ENCODE data around the gene RIPK4.
"Not testable (repeated sequence)": the region's sequence is repeated elsewhere in the genome, so short reads cannot be mapped to it uniquely, and the experiment has no call there.

The RIPK4 gene

DNA sequence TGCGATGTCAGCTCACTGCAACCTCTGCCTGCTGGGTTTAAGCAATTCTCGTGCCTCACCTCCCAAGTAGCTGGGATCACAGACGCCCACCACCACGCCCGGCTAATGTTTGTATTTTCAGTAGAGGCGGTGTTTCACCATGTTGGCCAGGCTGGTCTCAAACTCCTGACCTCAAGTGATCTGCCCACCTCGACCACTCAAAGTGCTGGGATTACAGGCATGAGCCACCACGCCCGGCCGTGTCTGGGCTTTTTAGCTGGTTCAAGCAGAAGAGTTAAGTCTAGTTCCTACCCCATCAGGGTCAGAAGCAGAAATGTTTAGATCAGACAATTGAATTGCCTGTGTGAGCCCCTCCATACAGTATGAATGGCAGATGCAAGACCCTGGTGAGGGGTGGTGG lies 27.7 kb upstream of the RIPK4 start:
- DNase-seq, result no peak

DNA sequence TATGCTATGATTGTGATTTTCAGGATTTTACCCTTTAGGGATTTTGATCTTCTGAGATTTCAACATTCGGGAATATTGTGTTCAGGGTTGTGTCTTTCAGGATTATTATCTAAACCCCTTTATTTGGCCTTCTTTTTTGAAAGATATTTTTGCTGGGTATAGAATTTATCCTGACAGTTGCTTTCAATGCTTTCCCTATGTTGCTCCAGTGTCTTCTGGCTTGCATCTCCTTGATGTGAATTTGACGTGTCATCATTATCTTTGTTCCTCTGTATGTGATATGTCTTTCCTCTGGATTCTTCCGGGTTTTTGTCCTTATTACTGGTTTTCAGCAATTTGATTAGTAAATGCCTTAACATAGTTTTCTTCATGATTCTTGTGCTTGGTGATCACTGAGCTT lies 25.9 kb upstream of the RIPK4 start:
- DNase-seq, result no peak

DNA sequence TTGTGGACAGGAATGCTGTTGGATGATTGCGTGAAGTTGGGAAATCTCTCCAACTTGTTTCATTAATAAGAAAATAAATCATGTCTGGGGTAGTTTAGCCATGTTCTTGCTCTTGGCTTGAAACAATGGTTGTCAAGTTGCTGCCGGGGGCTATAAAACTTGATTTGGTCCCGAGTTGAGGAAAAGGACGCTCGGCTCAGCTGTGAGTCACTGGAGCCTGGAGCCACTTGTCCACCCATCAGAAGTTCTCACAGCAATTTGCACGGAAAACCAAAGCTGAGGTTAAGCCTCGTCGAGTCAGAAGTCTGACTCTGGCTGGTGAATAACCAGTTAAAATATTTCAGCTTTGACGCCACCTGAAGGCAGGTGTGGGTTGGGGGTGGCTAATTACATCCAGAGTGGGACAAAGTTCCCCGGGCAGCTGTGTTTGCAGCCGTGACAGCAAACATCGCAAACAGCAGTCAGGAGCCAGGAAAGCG lies 19.7 kb upstream of the RIPK4 start:
- no peak for DNase-seq

DNA sequence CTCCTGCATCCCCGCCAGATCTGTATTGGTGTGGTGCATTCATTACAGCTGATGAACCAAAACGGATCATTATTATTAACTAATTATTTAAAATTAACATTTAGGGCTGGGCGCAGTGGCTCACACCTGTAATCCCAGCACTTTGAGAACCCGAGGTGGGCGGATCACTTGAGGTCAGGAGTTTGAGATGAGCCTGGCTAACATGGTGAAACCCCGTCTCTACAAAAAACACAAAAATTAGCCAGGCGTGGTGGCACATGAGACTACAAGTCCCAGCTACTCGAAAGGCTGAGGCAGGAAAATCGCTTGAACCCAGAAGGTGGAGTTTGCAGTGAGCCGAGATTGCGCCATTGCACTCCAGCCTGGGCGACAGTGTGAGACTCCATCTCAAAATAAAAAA lies 18.4 kb upstream of the RIPK4 start:
- DNase-seq, result not testable (repeated sequence)

DNA sequence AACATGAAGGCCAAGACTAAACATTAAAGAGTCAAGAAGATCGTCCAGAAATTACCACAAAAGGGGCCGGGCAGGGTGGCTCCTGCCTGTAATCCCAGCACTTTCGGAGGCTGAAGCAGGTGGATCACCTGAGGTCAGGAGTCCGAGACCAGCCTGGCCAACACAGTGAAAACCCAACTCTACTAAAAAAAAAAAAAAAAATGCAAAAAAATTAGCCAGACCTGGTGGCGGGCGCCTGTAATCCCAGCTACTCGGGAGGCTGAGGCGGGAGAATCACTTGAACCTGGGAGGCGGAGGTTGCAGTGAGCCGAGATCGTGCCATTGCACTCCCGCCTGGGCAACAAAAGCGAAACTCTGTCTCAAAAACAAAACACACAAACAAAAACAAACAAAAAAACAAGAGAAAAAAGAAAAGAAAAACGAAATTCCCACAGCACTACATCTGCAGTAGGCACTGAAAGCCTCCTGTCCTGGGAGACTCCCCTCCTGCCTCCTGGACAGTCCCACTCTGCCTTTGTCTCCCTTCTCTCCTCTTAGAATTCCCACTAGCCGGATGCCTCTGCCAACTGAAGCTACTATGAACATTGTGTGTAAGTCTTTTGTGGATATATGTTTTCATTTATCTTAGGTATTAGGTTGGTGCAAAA lies 17.7 kb upstream of the RIPK4 start:
- no peak for DNase-seq

DNA sequence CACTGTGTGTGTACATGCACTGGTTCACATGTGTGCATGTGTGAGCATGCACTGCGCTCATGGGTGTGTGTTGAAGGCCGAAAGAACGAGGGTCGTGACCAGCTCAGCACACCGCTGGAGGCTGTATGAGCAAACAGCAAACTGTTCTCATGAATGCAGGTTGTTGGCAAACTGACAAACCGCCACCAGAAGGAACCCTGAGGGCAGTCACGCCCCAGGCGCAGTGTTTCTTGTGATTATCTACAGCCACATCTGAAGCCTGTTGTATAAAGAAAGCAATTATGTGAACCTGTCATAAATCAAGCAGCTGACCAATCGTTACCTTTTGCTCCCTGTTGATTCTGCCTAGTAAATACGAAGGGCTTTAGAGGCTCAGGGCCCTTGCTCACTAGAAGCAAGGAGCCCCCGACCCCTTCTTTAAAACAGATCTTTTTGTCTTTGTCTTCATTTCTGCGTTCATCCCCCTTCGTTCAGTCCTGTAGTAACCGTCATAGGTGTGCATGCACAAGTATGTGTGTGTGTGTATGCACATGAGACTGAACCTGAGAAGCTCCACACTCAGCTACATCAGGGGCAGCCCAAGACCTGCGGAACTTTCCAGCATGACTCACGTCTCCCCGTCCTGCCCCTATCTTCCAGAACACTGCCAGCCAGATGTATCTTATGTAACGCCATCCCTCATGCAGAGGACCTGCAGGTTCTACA lies 16.8 kb upstream of the RIPK4 start:
- DNase-seq, result no peak

DNA sequence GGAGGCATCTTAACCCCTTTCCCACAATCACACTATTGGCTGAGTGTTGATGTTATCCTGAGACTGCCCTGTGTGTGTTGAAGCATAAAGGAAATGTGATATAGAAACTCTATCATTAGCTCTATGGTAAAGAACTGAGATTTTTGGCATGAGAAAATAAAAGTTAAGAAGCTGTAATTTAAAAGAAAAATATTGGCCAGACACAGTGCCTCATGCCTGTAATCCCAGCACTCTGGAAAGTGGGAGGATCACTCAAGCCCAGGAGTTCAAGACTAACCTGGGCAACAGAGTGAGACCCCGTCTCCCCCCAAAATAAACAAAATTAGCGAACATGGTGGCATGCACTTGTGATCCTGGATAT lies 14.2 kb upstream of the RIPK4 start:
- no peak for DNase-seq

DNA sequence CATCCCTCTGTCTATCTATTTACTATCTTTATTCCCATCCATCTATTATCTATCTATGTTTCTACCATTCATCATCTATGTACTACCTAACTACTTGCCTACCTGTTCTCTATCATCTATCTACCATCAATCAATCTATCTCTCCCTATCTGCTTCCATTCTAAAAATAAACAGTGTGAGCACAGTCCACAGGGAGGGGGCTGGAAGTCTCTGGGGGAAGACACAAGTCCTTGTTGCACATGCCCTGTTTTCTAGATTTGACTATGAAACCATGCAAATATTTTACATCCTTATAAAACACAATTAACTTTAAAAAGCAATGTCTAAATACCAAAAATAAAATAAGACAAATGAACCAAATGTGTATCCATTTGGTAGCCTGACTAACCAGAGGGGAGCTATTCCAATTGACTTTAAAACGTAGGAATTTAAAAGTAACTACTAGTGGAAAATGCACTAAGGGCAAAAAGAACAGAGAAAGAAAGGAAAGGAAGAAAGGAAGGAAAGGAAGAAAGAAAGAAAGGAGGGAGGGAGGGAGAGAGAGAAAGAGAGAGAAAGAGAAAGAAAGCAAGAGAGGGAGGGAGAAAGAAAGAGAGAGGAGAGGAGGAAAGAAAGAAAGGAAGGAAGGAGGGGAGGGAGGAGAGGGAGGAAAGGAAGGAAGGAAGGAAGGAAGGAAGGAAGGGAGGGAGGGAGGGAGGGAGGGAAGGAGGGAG lies 13.6 kb upstream of the RIPK4 start:
- no peak for DNase-seq

DNA sequence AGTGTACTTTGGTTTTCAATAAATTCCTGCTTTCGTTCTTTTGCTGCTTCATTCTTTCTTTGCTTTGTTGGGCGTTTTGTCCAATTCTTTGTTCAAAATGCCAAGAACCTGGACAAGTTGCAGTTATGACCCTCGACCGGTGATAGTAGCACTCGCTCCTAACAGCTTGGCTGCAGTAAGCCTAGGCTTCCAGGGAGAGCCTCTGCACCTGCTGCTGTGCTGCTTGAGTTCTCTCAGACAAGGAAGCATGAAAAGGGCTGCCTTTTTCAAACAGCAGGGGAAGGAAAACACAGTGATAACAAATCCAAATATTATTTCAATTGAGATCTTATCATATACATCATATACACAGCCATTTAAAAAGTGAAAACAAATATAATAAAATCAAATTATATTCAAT lies 12.8 kb upstream of the RIPK4 start:
- no peak for DNase-seq

DNA sequence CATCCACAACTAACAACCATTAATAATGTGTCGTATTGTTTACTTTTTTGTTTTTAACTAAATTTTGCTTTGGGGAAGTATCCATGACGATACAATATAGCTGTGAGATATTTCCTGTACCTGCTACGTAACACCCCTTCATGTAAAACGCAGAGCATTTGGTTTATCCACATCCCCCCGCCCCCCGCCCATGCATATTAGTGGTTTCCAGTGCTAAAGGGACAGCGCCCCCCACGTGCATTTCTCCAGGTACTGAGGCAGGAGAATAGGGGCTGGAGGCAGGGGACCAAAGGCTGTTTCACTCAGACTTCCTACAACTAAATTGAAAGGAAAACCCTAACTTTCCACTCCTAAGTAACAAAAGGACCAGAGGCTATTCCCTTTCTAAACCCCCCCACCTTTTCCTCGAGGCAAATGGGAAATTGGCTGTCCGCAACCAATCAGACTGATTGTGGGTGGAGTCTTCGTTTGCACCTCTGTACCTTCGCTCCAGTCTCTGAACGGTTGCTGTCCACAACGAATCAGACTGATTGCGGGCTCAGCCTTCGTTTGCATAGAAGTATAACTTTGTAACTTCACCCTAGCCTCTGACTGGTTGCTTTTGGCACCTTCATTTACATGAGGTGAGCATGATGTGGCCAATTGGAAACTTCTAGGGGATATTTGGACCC lies 12.2 kb upstream of the RIPK4 start:
- DNase-seq, result no peak

DNA sequence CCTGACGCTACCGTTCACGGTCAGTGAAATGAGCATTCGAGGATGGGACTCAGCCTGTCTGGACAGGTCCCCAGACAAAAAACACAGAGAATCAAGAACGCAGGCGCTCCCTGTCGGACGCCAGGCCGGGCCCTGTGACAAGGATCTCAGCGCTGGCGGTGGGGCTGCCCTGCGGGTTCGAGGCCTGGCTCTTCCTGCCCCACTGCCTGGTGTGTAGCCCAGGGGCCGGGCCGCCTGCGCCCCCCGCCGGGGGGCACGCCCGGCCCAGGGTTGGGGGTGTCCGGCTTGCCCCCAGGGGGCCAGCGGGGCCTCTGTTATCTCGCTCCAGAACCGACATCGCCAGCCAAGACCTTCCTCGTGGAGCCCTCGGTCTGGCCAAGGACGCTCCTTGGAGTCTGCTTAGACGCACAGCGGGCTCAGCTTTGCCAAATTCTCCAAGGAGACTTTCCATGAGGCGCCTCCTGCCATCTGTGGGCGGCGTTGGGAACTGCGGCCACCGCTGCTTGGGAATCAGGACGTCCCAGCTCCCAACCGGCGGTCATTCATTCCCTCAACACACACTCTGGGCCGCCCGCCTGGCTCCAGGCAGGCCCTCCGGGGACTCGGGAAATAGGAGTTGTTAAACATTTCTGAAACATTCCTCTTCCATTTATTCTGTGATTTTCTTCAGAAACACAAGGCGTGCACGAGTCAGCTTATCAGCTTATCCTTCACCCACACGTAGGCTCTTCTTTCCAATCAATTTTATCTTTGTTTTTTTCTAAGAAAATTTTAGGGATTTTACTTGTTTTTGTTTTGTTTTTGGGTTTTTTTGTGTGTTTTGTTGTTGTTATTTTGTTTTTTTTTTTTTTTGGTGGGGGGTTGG lies 11.3 kb upstream of the RIPK4 start:
- DNase-seq, result no peak

DNA sequence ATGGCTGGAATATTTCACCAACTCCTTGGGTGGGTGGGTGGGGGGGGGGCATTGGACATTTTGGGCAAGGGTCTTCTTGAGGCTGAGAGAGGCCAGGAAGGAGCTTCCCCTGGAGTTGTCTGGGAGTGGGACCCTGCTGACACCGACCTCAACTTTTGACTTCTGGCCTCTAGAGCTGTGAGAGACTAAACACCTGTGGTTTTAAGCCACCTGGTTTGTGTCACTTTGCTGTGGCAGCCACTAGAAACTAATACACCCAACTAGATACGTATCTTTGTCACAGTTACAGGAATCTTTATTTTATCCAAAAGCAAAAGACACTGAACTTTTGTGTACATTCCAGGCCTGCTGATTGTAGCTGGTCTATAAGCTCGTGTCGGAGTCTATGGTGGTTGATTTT lies 9.9 kb upstream of the RIPK4 start:
- no peak for DNase-seq

DNA sequence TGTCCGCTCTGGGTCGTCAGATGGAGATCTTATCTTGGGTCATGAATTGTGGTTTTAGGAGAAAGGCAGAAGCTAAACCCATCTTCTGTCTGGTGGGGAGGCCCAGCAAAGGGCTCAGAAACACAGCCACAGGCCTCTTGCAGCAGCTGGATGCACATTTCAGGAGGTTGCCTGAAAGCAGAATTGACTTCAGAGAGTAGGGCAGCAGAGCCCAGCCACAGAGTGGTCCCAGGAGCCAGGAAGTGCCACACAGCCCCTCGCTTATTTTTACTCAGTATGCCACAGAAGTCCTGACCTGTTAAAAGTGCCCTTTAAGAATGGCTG lies 8.3 kb upstream of the RIPK4 start:
- DNase-seq, result no peak

DNA sequence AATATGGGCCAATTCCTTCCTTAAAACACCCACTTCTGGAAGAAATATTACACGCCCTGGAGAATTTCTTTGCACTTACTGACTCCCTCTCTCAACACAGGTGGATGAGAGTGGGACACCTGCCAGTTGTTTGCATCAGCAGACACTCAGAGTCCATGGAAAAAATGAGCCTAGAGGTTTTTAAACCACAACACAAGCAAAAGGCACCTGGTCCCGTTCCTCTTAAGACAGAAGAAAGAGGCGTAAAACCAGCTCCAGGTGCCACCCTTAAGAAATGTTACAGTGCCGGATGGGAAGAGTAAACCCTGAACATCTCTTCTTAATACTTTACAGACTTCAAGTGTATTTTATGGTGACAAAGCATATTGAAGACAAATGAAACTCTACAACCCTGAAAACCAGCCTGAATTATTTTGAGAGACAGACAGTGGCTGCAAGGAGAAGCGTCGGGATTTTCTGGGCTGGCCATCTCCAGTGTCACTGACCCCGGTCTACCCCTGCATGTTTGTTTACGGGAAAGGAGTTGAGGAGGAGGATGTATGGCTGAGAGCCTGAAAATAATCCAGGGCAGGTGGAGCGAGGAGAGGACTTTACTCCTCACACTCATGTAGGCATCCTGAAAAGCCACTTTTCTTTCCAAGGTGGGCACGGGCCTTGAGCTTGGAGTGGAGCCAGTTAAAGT lies 7.8 kb upstream of the RIPK4 start:
- DNase-seq, result no peak

DNA sequence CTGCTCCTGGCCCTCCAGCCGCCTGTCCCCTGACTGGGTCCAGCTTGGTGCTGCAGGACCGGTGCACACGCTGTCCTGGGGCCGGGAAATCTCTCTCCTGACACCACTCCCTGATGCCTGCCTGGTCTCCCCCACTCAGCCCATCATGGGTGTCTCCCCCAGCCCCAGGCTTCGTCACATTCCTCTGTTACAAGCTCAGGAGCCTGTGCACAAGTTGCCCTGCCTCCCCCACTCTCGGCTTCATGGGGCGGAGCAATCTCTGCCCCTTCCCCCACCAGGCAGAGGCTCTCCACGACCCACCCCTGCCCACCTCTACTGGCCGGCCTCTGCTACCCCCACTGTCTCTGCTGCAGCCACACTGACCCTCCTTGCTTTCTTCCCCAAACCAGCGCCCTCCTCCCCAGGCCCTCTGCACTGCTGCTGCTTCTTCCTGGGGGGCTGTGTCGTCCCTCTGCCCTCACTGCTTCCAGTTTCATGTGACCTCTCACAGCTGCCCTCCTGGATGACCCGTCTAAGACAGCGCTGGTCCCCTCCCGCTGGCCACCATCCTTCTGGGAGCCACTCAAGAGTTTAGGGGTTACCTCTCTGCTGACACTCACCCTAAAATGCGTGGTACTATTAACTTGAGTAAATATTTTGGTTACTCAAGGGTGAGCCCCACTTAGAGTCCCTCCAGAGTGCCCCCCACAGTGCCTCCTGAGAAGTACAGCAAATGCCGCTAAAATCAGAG lies 5.7 kb upstream of the RIPK4 start:
- DNase-seq, result no peak

DNA sequence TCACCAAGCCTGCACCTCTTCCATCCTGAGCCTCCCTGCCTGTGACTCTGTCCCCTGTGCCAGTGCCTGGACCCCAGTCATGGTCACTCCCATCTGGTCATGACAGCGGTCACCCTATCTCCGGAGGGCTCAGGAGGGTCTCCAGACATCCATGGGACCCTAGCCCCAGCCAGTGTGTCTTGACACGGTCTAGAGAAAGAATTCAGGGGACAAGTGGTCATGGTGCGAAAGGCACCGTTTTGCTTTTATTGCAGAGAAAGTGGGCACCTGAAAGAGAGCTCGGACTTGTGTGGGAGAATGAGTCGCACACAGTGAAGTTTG lies 4.7 kb upstream of the RIPK4 start:
- no peak for DNase-seq

DNA sequence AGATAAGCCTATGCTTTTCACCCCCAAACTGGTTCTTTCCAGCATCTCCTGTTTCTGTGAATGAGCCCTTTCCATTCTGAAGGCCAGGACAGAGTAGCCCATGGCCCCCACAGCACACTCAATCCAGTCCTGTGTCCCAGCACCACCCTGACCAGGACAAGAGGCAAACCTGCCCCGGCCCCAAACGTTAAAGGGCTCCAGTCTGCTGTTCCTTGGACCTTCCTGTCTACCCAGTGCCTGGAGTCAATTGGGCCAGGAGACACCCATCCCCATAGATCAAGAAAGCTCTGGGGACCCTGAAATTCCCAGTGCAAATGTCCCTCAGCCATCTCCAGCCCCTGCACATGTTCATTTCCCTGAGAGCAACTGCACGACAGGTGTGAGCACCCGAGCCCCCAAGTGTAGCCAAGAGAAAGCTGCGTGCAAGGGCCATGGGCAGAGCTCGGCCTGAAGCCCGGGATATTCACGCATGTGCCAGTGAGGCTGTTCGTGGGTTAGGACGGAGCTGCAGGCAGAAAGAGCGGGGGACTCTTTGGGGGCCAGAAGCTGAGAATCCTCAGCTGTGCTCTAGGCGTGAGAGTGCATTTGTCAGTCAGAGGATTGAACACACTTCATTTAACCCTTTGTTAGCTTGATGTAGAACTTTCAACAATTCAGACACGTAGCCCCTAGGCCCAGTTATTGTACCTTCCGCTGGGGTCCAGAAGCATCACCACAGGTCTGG lies 4.2 kb upstream of the RIPK4 start:
- no peak for DNase-seq

DNA sequence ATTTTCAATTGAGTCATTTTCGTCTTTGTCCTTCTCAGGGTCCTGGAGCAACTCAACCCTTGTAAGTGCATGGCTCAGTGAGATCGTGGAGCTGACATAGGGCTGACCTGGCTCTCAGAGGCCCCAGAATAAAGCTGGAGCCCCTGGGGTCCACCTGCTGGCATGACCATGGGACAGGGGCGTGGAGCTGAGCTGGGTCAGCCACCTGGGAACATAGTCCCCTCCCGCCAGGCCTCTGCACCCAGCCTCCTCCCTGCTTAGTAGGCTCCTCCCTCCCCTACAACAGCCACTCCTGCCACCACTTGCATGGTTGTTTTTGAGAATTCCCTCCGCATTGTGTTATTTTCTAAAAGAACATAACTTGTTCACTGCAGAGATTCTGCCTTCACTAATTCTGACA lies 3.1 kb upstream of the RIPK4 start:
- no peak for DNase-seq

DNA sequence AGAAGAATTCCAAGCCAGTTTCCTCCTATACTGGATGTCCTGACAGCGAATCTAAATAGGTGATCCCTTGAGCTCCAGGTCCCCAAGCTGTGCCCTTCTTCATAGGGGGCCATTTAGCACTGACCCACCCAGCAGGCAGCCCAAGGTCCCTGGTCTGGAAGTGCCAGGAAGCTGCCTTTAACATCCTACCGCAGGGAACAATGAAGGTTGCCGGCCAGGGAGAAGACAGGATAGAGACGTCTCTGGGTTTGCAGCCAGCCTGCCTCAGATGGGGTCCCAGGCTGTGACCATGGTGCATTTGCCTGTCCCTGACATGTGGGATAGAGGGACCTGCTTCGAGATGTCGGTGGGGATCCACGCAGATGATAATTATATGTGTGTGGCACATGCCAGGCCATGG lies 2.7 kb upstream of the RIPK4 start:
- DNase-seq, result no peak

DNA sequence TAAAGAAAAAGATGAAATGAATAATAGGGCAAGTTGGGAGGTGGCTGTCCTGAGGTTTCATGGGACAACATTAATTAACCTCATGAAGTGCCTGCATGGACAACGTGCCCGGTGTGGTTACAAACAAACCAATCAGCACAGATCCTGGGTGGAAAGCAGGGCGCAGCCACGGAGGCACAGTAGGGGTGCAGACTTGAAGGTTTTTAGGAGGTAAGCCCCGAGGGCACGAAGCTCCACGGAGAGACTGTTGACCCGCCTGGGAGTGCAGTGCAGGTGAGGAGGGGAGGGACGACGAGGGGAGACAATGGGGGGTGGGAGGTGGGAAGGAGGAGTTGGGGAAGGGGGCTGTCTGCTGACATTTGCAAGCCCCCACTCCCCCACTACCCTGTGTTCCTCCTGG lies 2.3 kb upstream of the RIPK4 start:
- DNase-seq, result no peak

DNA sequence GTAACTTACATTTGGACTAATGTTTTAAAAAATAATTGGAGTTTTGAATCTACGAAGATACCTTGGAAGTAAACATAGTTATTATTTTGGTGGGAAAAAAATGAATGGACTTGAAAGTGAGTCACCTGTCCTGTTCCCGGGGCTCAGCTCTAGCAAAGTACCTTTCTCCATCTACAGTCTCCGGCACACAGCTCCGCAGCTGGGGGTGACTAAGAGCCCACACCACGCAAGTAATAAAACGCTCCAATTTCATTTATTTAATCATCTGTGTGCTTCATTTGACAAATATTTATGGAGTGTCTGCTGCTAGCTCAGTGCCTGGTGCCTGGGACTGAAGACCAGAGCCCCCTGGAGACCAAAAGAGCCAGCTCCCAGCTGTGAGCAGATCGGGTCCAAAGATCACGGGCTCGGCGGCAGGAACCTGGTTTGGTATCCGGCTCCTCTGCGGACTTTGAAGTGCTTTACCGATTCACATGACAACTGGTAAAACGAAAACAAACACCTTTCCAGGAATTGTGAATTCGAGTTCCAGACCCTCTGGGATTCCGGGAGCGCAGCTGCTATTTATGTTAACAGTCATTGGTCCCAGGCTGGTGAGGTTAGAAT lies 1.7 kb upstream of the RIPK4 start:
- DNase-seq, result no peak

Measured in activated naive CD4-positive, alpha-beta T cell treated with anti-CD3 and anti-CD28 coated beads, Interleukin-2, amount 50 U/mL, for 16 hours (primary cell).